Osteoblast (primary cell): ENCODE data around the gene PIAS1. TPM values are rescaled to one million over a fixed set of nuclear protein-coding genes. Genes with fewer than 3 reads are reported as not detected.

Experiments
- DNase-seq: peaks from one replicate; pipeline ENCODE4 v3.0.0; 2011; ENCODE audit warnings: low spot score, mixed read lengths; ENCODE audit not compliant: insufficient read length; ENCODE audit errors: missing footprints
- H2AFZ ChIP-seq: 2 replicates; pipeline ENCODE4 v1.6.0; 2011; ENCODE audit warnings: mild to moderate bottlenecking, low read length
- H3K27ac ChIP-seq: 2 replicates; pipeline ENCODE4 v1.5.1; 2011; ENCODE audit warnings: mild to moderate bottlenecking, low read depth, low read length, moderate library complexity
- H3K27me3 ChIP-seq: 2 replicates; pipeline ENCODE4 v1.6.0; 2012; ENCODE audit warnings: mild to moderate bottlenecking, control low read depth, inconsistent platforms, low read length, moderate library complexity; ENCODE audit not compliant: insufficient read depth
- H3K36me3 ChIP-seq: 2 replicates; pipeline ENCODE4 v1.5.1; 2011; ENCODE audit warnings: mild to moderate bottlenecking, low read length, control low read depth, moderate library complexity; ENCODE audit not compliant: insufficient read depth
- H3K4me1 ChIP-seq: 2 replicates; pipeline ENCODE4 v1.5.1; 2011; ENCODE audit warnings: mild to moderate bottlenecking, low read length, control low read depth, moderate library complexity; ENCODE audit not compliant: insufficient read depth
- H3K4me2 ChIP-seq: 2 replicates; pipeline ENCODE4 v1.6.0; 2011; ENCODE audit warnings: mild to moderate bottlenecking, low read length; ENCODE audit not compliant: insufficient read depth
- H3K4me3 ChIP-seq: fragments of 200-600 bp; sonication (generic); 3 replicates; pipeline ENCODE4 v1.5.1; 2012; ENCODE audit warnings: mild to moderate bottlenecking, low read length, inconsistent platforms; ENCODE audit not compliant: insufficient read depth
- H3K79me2 ChIP-seq: 2 replicates; pipeline ENCODE4 v1.6.0; 2012; ENCODE audit warnings: mild to moderate bottlenecking, low read length, control low read depth, inconsistent platforms; ENCODE audit not compliant: insufficient read depth
- H3K9me3 ChIP-seq: 2 replicates; pipeline ENCODE4 v1.5.1; 2011; ENCODE audit warnings: low read depth, low read length, control low read depth
- H4K20me1 ChIP-seq: 2 replicates; pipeline ENCODE4 v1.6.0; 2012; ENCODE audit warnings: mild to moderate bottlenecking, low read length, control low read depth; ENCODE audit not compliant: insufficient read depth
- CTCF ChIP-seq: IDR thresholded peaks from 2 replicates; pipeline ENCODE4 v1.5.1; 2011; ENCODE audit warnings: mild to moderate bottlenecking, low read depth, low read length, moderate library complexity; ENCODE audit errors: extremely low read depth
- total RNA-seq: library from RNA; depleted of rRNA; stranded (reverse); fragments of >200 nt; gene quantifications from 2 replicates; pipeline ENCODE4 v1.2.3, GENCODE V29; 2012

The PIAS1 gene
- total RNA-seq, 1 donor, result 29.0 TPM

- Histone ChIP-seq H3K79me2 (peaks cover 21% of the 10 kb centered on the region), H3K4me1 (no peaks in the 10 kb centered on the region), H2AFZ (no peak overlapping the region), H3K27ac (no peak overlapping the region), H4K20me1 (no peaks in the 10 kb centered on the region), H3K4me2 (no peak overlapping the region), H3K4me3 (no peak overlapping the region), H3K27me3 (no peaks in the 10 kb centered on the region), H3K9me3 (no peaks in the 10 kb centered on the region), H3K36me3 (no peaks in the 10 kb centered on the region)
- TF ChIP-seq CTCF, result no peak
- no peak for DNase-seq
These were observed 83.0 kb downstream of the PIAS1 start for GRCh38 chr15:68137096-68137495.

GRCh38 chr15:68143129-68143528, 89.0 kb downstream of the PIAS1 start:
- Histone ChIP-seq H3K4me2 (no peak overlapping the region), H3K9me3 (no peaks in the 10 kb centered on the region), H3K27me3 (no peaks in the 10 kb centered on the region), H4K20me1 (no peaks in the 10 kb centered on the region), H3K36me3 (peaks cover 6% of the 10 kb centered on the region), H3K4me1 (peaks cover 13% of the 10 kb centered on the region), H3K79me2 (peaks cover 25% of the 10 kb centered on the region), H3K4me3 (no peak overlapping the region), H2AFZ (no peak overlapping the region), H3K27ac (no peak overlapping the region)
- no peak for DNase-seq
- no peak for TF ChIP-seq CTCF

GRCh38 chr15:68143785-68144184, 89.7 kb downstream of the PIAS1 start:
- Histone ChIP-seq H3K27ac (no peak overlapping the region), H3K4me1 (peaks cover 18% of the 10 kb centered on the region), H3K27me3 (no peaks in the 10 kb centered on the region), H3K4me3 (no peak overlapping the region), H3K79me2 (peaks cover 24% of the 10 kb centered on the region), H2AFZ (no peak overlapping the region), H4K20me1 (no peaks in the 10 kb centered on the region), H3K4me2 (no peak overlapping the region), H3K9me3 (no peaks in the 10 kb centered on the region), H3K36me3 (peaks cover 6% of the 10 kb centered on the region)
- no peak for TF ChIP-seq CTCF
- DNase-seq, result no peak

- Histone ChIP-seq H3K36me3 (peaks cover 6% of the 10 kb centered on the region), H3K27me3 (no peaks in the 10 kb centered on the region), H3K4me3 (no peak overlapping the region), H3K79me2 (peaks cover 19% of the 10 kb centered on the region), H3K4me2 (no peak overlapping the region), H3K9me3 (no peaks in the 10 kb centered on the region), H3K27ac (no peak overlapping the region), H4K20me1 (no peaks in the 10 kb centered on the region), H2AFZ (no peak overlapping the region), H3K4me1 (peaks cover 24% of the 10 kb centered on the region)
- no peak for DNase-seq
- TF ChIP-seq CTCF, result no peak
These were observed 91.6 kb downstream of the PIAS1 start for GRCh38 chr15:68145706-68146105.
